Thyroid gland (tissue), 4 donors: ENCODE data around the gene SRSF2. TPM values are rescaled to one million over a fixed set of nuclear protein-coding genes. Genes with fewer than 3 reads are reported as not detected.
A peak's percentile ranks its signal among the peaks of the same experiment; 100 is the strongest.

Experiments
- DNase-seq, 2 donors: peaks; one replicate each; pipeline ENCODE4 v3.0.0-alpha.2; 2019
- H3K27ac ChIP-seq, 3 donors: fragments of 200-600 bp; sonication (generic); 1 replicate in 2 of 3; 2 replicates in 1 of 3; pipeline ENCODE4 v1.5.1; 2016 to 2019; ENCODE audit warnings: mild to moderate bottlenecking in 1 of 3, moderate library complexity in 1 of 3
- H3K27me3 ChIP-seq: fragments of 200-600 bp; sonication (generic); one replicate; pipeline ENCODE4 v1.5.1; 2019
- H3K36me3 ChIP-seq, 2 donors: fragments of 200-600 bp; sonication (generic); one replicate each; pipeline ENCODE4 v1.5.1; 2016 to 2019
- H3K4me1 ChIP-seq, 2 donors: fragments of 200-600 bp; sonication (generic); one replicate each; pipeline ENCODE4 v1.5.1; 2017 to 2019
- H3K4me3 ChIP-seq, 3 donors: fragments of 200-600 bp; sonication (generic); replicated peaks in 1 of 3; 1 replicate in 2 of 3; 2 replicates in 1 of 3; pipeline ENCODE4 v1.5.1; 2016; ENCODE audit warnings: mild to moderate bottlenecking in 1 of 3
- H3K9me3 ChIP-seq: fragments of 200-600 bp; sonication (generic); one replicate; pipeline ENCODE4 v1.5.1; 2017
- POLR2A ChIP-seq, 2 donors: fragments of 450-650 bp; IDR thresholded peaks; one replicate each; pipeline ENCODE4 v1.6.1; 2017; ENCODE audit warnings: antibody characterized with exemption in 2 of 2, mild to moderate bottlenecking in 2 of 2, moderate library complexity in 1 of 2
- WGBS, 2 donors: methylation state at CpG; one replicate each; pipeline ENCODE4 v1.1.5; 2017; 5-methylcytosine and 5-hydroxymethylcytosine counted together
- intact Hi-C: fragments of 100-400 bp; cut with DNase I; formaldehyde crosslinking; loops from one replicate; pipeline ENCODE4 v1.15.1; 2023
- microRNA counts, 2 donors: library from miRNA; unstranded; fragments of <30 nt; microRNA quantifications; one replicate each; lab custom pipeline; 2016 to 2017
- microRNA-seq: library from miRNA; unstranded; fragments of <30 nt; microRNA quantifications from one replicate; pipeline ENCODE4, GENCODE V29; 2016
- small RNA-seq: library from RNA; depleted of rRNA; stranded (forward); fragments of <200 nt; gene quantifications from one replicate; pipeline ENCODE3, GENCODE V24; 2016
- total RNA-seq, 4 donors: library from RNA; depleted of rRNA; stranded (reverse); fragments of >200 nt; gene quantifications; one replicate each; pipeline ENCODE4 v1.2.3, GENCODE V29; 2016
- TF ChIP-seq, protein P1 (sequence below), 6 experiments: fragments of 200-600 bp in 3 of 6; fragments of 450-650 bp in 3 of 6; sonication (generic) in 3 of 6; IDR thresholded peaks; one replicate each; pipeline ENCODE4 v1.5.1; 2016 to 2019; ENCODE audit warnings: antibody characterized with exemption in 6 of 6, mild to moderate bottlenecking in 2 of 6, inconsistent platforms in 1 of 6, moderate library complexity in 1 of 6

The SRSF2 gene
- total RNA-seq, 4 donors from 2014 or later, result 269 to 614 (median 400) TPM

DNA sequence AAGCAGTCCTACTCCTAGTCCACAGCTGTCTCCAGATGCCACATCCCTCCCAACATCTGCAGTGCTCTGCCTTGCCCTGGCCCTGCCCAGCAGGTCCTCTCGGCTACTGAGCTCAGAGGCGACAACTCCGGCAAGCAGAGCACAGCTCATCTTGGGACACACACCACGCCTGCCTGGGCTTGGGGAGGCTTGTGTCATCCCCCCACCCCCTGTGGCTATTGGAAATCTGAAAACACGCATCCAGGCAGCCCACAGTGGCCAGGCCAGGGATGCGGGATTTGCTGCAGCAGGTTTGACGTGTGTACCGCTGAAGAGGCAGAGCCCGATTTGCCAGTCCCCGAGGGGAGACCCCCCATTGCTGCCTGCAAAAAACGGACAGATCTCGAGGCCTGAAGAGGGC, 51.8 kb downstream of the SRSF2 start:
- Histone ChIP-seq H3K4me1 (peaks cover 31 to 80% of the 10 kb centered on the region in 2 donors), H3K27me3 (no peaks in the 10 kb centered on the region), H3K36me3 (peaks cover 15 to 20% of the 10 kb centered on the region in 2 donors), H3K27ac (peak overlapping the region in 2 of 3 donors; percentile 93 to 94), H3K4me3 (no peak overlapping the region), H3K9me3 (no peaks in the 10 kb centered on the region)
- DNase-seq, result no peak
- no peak for TF ChIP-seq POLR2A (IDR thresholded peaks at IDR 0.05)
- TF ChIP-seq, protein P1, sequence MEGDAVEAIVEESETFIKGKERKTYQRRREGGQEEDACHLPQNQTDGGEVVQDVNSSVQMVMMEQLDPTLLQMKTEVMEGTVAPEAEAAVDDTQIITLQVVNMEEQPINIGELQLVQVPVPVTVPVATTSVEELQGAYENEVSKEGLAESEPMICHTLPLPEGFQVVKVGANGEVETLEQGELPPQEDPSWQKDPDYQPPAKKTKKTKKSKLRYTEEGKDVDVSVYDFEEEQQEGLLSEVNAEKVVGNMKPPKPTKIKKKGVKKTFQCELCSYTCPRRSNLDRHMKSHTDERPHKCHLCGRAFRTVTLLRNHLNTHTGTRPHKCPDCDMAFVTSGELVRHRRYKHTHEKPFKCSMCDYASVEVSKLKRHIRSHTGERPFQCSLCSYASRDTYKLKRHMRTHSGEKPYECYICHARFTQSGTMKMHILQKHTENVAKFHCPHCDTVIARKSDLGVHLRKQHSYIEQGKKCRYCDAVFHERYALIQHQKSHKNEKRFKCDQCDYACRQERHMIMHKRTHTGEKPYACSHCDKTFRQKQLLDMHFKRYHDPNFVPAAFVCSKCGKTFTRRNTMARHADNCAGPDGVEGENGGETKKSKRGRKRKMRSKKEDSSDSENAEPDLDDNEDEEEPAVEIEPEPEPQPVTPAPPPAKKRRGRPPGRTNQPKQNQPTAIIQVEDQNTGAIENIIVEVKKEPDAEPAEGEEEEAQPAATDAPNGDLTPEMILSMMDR (IDR thresholded peaks at IDR 0.05), result no peak
- whole genome bisulfite sequencing, 2 donors, result 81 to 89% methylated on average over 6 to 11 of the region's 12 CpGs
- intact Hi-C loops, result loop anchor here (10.0 kb wide), 1 partner anchor 161 kb away; no protein-coding TSS in a partner anchor

DNA sequence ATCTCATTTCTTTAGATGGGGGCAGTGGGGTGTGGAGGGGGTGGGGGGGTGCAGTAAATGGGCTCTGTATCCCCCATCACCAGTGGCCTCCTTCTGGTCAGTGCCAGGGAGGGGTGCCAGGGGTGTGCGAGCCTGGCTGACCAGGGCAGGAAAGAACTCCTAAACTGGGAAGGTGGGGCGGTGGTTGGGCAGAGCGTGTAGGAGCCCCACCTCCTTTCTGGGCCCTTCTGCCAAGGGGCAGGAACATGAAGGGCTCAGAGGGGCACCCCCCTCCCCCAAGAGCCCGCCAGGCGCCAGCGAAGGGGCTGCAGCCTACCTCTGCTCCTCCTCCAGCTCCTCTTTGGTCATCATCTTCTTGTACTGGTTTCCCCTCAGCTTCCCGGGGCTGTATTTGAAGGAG, 52.4 kb downstream of the SRSF2 start:
- Histone ChIP-seq H3K27ac (peak overlapping the region in 2 of 3 donors; percentile 24 to 94), H3K9me3 (no peaks in the 10 kb centered on the region), H3K4me3 (no peak overlapping the region), H3K4me1 (peaks cover 31 to 78% of the 10 kb centered on the region in 2 donors), H3K27me3 (no peaks in the 10 kb centered on the region), H3K36me3 (peaks cover 15 to 21% of the 10 kb centered on the region in 2 donors)
- intact Hi-C loops, result loop anchor here (10.0 kb wide), 1 partner anchor 160 kb away; no protein-coding TSS in a partner anchor
- no peak for DNase-seq
- TF ChIP-seq, protein P1 (IDR thresholded peaks at IDR 0.05), result no peak
- TF ChIP-seq POLR2A (IDR thresholded peaks at IDR 0.05), result no peak
- 81 to 82% methylated on average over 2 to 7 of the region's 7 CpGs for WGBS, 2 donors

MicroRNAs encoded within 50 kb of the gene (microRNA counts, 767-probe panel; counts per million panel counts)
- microRNA hsa-miR-636 (lab: Ali Mortazavi, UCI), result 0 counts per million in 2 donors

Small RNA genes within 50 kb of the gene (microRNA-seq; reads per million reads assigned to microRNA genes)
- not detected for gene MIR636

Small RNA genes within 50 kb of the gene (small RNA-seq; reads per million reads assigned to genes)
- not detected for gene AC005837.3
- not detected for gene RF02271
- gene RNU6-97P, result not detected
- 1.1 reads per million, percentile 21 among the genes with 10 or more reads in this experiment for gene RNY4P36

Other genes with a start within 250 kb of the SRSF2 start
- gene RHBDF2, start 235.9 kb downstream of the SRSF2 start, total RNA-seq, result 10 to 100 TPM; 16.4 to 31.1 (median 22.1) TPM
- gene CYGB, start 199.6 kb downstream of the SRSF2 start, total RNA-seq, result 10 to 100 TPM; 14.7 to 32.3 (median 25.6) TPM
- 1 to 10 TPM; 1.5 to 8.3 (median 4.2) TPM for gene PRCD, start 197.3 kb downstream of the SRSF2 start, total RNA-seq
- gene ST6GALNAC2, start 151.5 kb downstream of the SRSF2 start, total RNA-seq, result 10 to 100 TPM; 32.7 to 65.4 (median 42.6) TPM
- gene ST6GALNAC1, start 93.6 kb downstream of the SRSF2 start, total RNA-seq, result 1 to 10 TPM in 2 of 4 donors, under 1 TPM in 2; 0.29 to 7.0 (median 1.1) TPM
- gene MXRA7, start 26.4 kb downstream of the SRSF2 start, total RNA-seq, result 100 to 1,000 TPM; 362 to 576 (median 421) TPM
- 10 to 100 TPM; 12.2 to 24.2 (median 20.7) TPM for gene JMJD6, start 10.7 kb downstream of the SRSF2 start, total RNA-seq
- 10 to 100 TPM; 33.6 to 58.3 (median 51.3) TPM for gene METTL23, start 10.5 kb downstream of the SRSF2 start, total RNA-seq
- gene MFSD11, start 788 bp upstream of the SRSF2 start, total RNA-seq, result 10 to 100 TPM; 34.1 to 53.3 (median 44.3) TPM
- gene MGAT5B, start 131.1 kb upstream of the SRSF2 start, total RNA-seq, result 1 to 10 TPM in 1 of 4 donors, under 1 TPM in 2, not detected in 1; 0.22 to 7.4 (median 0.73) TPM